ENCODE results near the gene CRY1. TPM values are rescaled to one million over a fixed set of nuclear protein-coding genes. Genes with fewer than 3 reads are reported as not detected.

The CRY1 gene
- total and polyA plus RNA-seq, 9 of the 15 experiments (the other 6 are each of a cell fraction or from before 2014, with no cell fraction given) = 8.7 to 33.3 (median 25.2) TPM

GRCh38 chr12:106984588-106985137 is 108.7 kb downstream of the CRY1 start (continued):
- peak; percentile 28 to 48 for TF ChIP-seq AFF1 (IDR thresholded peaks at IDR 0.05; ENCODE audit: low read depth in 1 of 2, partially characterized antibody in 2 of 2)
- 0 out of 2 replicates have a peak, but pooled peaks have one; percentile 33 for TF ChIP-seq E2F3 (CRISPR knock-in tag; IDR thresholded peaks at IDR 0.05)

- Histone ChIP-seq H3K4me1 (replicated peaks in 1 of 2; ENCODE audit: control insufficient read depth in 2 of 2, insufficient read depth in 2 of 2, low read length in 2 of 2) (peaks cover 19 to 43% of the 10 kb centered on the region in 2 experiments), H3K36me3 (ENCODE audit: control insufficient read depth, insufficient read depth, low read length) (peaks cover 44% of the 10 kb centered on the region), H3K4me3 (no peak overlapping the region), H3K9me1 (ENCODE audit: control insufficient read depth, insufficient read depth, low read length) (no peaks in the 10 kb centered on the region), H4K20me1 (replicated peaks; ENCODE audit: control insufficient read depth, insufficient read depth, low read length) (no peaks in the 10 kb centered on the region), H3K27me3 (ENCODE audit: control insufficient read depth in 2 of 2, insufficient read depth in 2 of 2, low read length in 2 of 2) (no peaks in the 10 kb centered on the region), H3K79me2 (ENCODE audit: control insufficient read depth, insufficient read depth, low read length) (peaks cover 40% of the 10 kb centered on the region), H3K27ac (ENCODE audit: extremely low read depth, low read depth, low read length) (no peak overlapping the region), H3K4me2 (ENCODE audit: insufficient read depth, low read length) (no peak overlapping the region), H3K9ac (ENCODE audit: insufficient read depth in 1 of 2, low read depth in 2 of 2, low read length in 2 of 2) (no peak overlapping the region), H3K9me3 (replicated peaks; ENCODE audit: control insufficient read depth, insufficient read depth, low read depth, low read length) (peaks cover 5% of the 10 kb centered on the region; the same call in 1 of the 2 replicates), H2AFZ (ENCODE audit: low read depth, low read length) (no peak overlapping the region)
- intact Hi-C loops (cut with micrococcal nuclease) = no loop called here
- no peak for ATAC-seq
- ChIA-PET CTCF (ENCODE audit: low intra/inter-chr PET ratio) (no interaction called here), POLR2A (interaction anchor here (1.0 to 5.5 kb wide), 4 partner anchors 7 to 27 kb away, joined by 3 to 28 read pairs (median 14); partner anchors contain the start of gene TMEM263)
- in situ Hi-C loops (cut with MboI) = no loop called here
- WGBS (ENCODE audit: insufficient coverage, low coverage, missing lambda C conversion rate) = 13% methylated on average over 1 of the region's 1 CpG
- FAIRE-seq = no peak
- DNase-seq (ENCODE audit: extremely low read depth in 1 of 4, low spot score in 3 of 4) = no peak
- TF ChIP-seq HMBOX1 (IDR thresholded peaks at IDR 0.05) (peak; percentile 51; the same call in 1 of the 2 replicates), ZBTB26 (CRISPR knock-in tag; IDR thresholded peaks at IDR 0.05) (no peak)
- BruUV-seq (replicated peaks) = no TSS peak
Observed at GRCh38 chr12:106982229-106982628, 111.1 kb downstream of the CRY1 start.

All from K562 (cell line).